Fibroblast of peridontal ligament (primary cell): ENCODE data around the gene UNC93A.
"Not testable (repeated sequence)": the region's sequence is repeated elsewhere in the genome, so short reads cannot be mapped to it uniquely, and the experiment has no call there.

Experiments used
- DNase-seq: peaks from one replicate; pipeline ENCODE4 v3.0.0-alpha.2; 2010; ENCODE audit errors: extremely low read depth

UNC93A gene

GRCh38 chr6:167290786-167291622 lies at the start of gene UNC93A:
UNC93A (plus strand) TSS chr6:167291315; CDS start chr6:167291490, 175 bp downstream.
- DNase-seq = no peak

GRCh38 chr6:167241321-167242134 lies 49.6 kb upstream of the UNC93A start:
- DNase-seq = not testable (repeated sequence)

GRCh38 chr6:167242135-167242506 lies 49.0 kb upstream of the UNC93A start:
- DNase-seq = not testable (repeated sequence)

GRCh38 chr6:167242511-167243051 lies 48.5 kb upstream of the UNC93A start:
- DNase-seq = not testable (repeated sequence)

GRCh38 chr6:167244064-167244960 lies 46.8 kb upstream of the UNC93A start:
- DNase-seq = no peak

- DNase-seq = no peak
Measured at GRCh38 chr6:167244991-167245390, 46.1 kb upstream of the UNC93A start.

DNA sequence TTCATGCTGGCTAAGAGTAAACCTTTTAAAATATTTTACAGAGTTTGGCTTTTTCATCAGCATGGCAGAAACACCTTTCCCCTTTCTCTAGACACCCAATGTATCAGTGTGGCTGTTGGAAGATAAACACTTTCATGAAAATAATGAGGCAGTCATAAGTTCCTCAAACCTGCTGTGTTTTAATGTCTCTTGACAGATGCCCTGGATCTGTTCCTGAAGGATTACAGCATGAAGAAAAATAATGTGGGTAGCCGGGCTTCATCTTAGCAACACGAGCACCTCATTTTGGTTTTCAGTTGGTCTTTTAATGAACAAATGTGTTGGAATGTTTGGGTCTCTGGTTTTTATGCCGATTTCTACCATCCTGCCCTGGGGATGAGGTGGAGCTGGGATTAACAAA lies 45.5 kb upstream of the UNC93A start:
- no peak for DNase-seq

DNA sequence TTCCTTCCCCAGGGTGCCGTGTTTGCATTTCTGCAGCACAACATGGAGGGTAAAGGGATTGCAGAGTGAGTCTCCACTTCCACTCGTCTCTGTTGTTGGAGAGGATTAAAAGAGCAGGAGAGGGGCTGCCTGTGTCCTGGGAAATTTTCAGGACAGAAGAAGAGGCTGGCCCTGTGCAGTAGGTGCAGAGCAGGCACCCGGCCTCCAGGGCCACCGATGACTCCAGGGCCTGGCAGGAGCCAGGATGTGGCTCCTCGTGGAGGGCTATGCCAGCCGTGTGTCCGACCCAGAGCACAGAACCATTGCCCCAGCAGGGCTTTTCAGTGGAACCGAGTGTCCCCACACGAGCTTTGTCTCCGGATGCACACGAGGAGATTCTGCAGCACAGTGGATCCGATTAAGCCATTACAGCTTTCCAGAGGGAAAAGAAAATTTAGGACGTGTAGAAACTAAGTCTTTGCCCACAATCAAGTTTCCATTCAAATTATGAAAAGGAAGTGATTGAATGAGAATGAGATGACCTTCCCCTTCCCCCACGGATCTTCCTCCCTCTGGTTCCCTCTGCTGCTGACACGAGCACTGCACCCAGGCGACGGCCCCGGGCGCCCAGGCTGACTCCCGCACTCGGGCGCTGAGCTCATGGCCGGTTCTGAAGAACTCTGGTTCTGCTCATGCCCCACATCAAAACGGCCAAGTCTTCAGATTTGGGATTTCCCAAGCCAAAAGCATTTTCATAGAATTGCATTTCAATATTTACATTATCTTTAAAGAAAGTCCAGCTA lies 43.1 kb upstream of the UNC93A start:
- DNase-seq = no peak

- not testable (repeated sequence) for DNase-seq
Measured at GRCh38 chr6:167248878-167249455, 42.1 kb upstream of the UNC93A start.

DNA sequence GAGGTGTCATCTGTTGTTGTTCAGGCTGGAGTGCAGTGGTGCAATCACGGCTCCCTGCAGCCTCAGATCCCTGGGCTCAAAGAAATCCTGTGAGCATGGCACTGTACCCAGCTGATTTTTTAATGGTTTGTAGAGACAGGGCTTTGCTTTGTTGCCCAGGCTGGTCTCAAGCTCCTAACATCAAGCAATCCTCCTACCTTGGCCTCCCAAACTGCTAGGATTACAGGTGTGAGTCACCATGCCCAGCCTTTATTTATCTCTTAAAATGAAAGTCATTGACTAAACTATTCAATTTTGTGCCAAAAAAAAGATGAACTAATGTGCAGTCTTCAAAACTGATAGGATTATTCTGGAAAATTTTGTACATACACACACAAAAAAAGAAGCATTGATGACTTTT lies 38.8 kb upstream of the UNC93A start:
- DNase-seq = no peak

DNA sequence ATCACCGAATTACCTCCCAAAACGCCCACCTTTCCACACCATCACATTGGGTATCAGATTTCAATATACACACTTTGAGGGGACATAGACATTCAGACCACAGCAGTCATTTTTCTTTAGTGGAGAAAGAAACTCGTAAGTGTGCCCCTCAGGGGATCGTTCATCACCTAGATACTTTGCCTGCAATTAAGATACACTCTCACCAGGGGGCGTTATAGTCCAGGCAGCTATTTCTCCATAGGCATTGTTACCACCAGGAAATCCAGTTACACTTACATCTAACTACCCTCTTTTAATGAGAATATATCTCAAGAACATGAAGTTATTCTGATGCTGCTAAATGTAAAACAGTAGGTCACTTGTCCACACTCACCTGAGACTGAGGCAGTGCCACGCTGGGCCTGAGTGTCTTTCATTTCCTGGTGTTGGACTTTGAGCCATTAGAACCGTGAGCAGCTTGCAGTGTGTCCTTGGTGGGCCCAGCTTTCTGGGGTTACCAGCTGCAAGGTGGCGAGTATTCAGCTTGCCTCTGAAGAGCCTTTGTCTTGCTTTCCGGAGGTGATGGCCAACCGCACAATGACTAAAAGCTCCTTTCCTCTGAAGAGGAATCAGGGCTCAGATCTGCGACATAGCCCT lies 35.1 kb upstream of the UNC93A start:
- no peak for DNase-seq

- DNase-seq = no peak
Measured at GRCh38 chr6:167258646-167259045, 32.5 kb upstream of the UNC93A start.

- DNase-seq = not testable (repeated sequence)
Measured at GRCh38 chr6:167266057-167266829, 24.9 kb upstream of the UNC93A start.

- no peak for DNase-seq
Measured at GRCh38 chr6:167266830-167267555, 24.1 kb upstream of the UNC93A start.

DNA sequence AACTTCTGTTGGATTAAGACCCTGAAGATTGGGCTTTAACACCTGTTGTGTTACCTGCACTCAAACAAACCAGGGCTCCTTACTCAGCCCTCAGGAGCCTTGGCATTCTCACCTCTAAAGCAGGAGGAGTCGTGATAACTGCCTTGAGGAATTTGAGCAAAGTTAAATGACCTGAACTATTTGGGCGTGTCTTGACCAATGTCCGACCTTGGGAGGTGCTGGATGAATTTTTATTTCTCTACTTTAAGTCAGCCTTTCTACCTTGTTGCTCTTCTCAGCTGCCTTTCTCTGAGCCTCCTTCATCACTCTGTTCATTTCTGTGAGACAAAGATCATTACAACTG lies 23.6 kb upstream of the UNC93A start:
- not testable (repeated sequence) for DNase-seq

- DNase-seq = no peak
Measured at GRCh38 chr6:167267921-167268401, 23.2 kb upstream of the UNC93A start.

DNA sequence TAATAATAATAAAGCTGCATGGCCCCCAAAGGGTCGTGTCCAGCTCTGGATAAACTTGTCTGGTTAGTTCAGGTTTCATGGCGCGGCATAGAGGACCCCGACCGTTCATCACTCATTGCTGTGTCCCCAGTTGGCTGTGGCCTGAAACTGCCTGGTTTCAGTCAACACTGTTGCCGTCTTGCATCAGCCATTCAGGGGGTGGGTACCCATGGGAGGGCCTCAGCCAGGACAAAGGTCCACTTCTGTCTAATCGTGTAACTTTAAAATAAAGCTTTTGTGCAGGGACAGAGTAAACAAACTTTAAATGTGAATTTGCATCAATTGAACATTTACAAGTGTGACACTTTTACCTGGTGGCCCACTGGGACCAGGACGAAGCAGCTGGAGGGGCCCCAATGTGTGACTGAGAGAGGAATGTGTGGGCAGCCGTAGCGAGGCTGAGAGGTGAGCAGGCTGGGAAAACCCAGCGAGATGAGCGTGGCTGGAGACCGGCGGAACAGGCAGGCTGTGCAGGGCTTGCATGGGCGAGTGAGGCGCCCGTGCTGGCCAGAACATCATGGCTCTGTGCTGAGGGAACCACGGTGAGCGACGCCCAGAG lies 22.3 kb upstream of the UNC93A start:
- DNase-seq = no peak
